Mesenchymal stem cell (in vitro differentiated cells and primary cell): ENCODE results near the gene POLA2.

Experiments used
- DNase-seq: peaks from one replicate; pipeline ENCODE4 v3.0.0-alpha.2; 2013
- H2AFZ ChIP-seq: one replicate; pipeline ENCODE4 v1.6.1; 2013; ENCODE audit warnings: low read depth, mild to moderate bottlenecking, control low read depth, inconsistent platforms, low read length, moderate library complexity
- H2AK5ac ChIP-seq: 2 replicates; pipeline ENCODE4 v1.6.1; 2013; ENCODE audit warnings: low read length, moderate library complexity, mild to moderate bottlenecking, inconsistent platforms; ENCODE audit not compliant: severe bottlenecking
- H2BK120ac ChIP-seq: one replicate; pipeline ENCODE4 v1.6.1; 2013; ENCODE audit warnings: low read depth, mild to moderate bottlenecking, inconsistent platforms, low read length, moderate library complexity
- H2BK12ac ChIP-seq, 2 experiments: one replicate each; pipeline ENCODE4 v1.6.1; 2013; ENCODE audit warnings: inconsistent platforms in 2 of 2, low read length in 2 of 2, mild to moderate bottlenecking in 2 of 2, moderate library complexity in 2 of 2, control low read depth in 1 of 2
- H2BK15ac ChIP-seq: one replicate; pipeline ENCODE4 v1.6.1; 2013; ENCODE audit warnings: mild to moderate bottlenecking, low read depth, inconsistent platforms; ENCODE audit not compliant: poor library complexity, severe bottlenecking
- H2BK5ac ChIP-seq: 2 replicates; pipeline ENCODE4 v1.6.1; 2013; ENCODE audit warnings: low read depth, mild to moderate bottlenecking, low read length, control low read depth, inconsistent platforms; ENCODE audit not compliant: poor library complexity, severe bottlenecking
- H3K14ac ChIP-seq, 2 experiments: one replicate each; pipeline ENCODE4 v1.6.1; 2013; ENCODE audit warnings: inconsistent platforms in 2 of 2, low read length in 2 of 2, control low read depth in 1 of 2, mild to moderate bottlenecking in 1 of 2, moderate library complexity in 1 of 2
- H3K18ac ChIP-seq, 2 experiments: one replicate each; pipeline ENCODE4 v1.6.1; 2013; ENCODE audit warnings: inconsistent platforms in 2 of 2, low read length in 2 of 2, control low read depth in 1 of 2, low read depth in 1 of 2, mild to moderate bottlenecking in 1 of 2
- H3K23ac ChIP-seq, 2 experiments: one replicate each; pipeline ENCODE4 v1.6.1; 2013; ENCODE audit warnings: inconsistent platforms in 2 of 2, low read length in 2 of 2, mild to moderate bottlenecking in 2 of 2, moderate library complexity in 2 of 2, control low read depth in 1 of 2
- H3K27ac ChIP-seq: 2 replicates; pipeline ENCODE4 v1.5.1; 2013; ENCODE audit warnings: mild to moderate bottlenecking, moderate library complexity, low read length, control low read depth, inconsistent platforms; ENCODE audit not compliant: poor library complexity, severe bottlenecking
- H3K27me3 ChIP-seq, 2 experiments: 2 replicates each; pipeline versions ENCODE4 v1.6.1 to v1.7.0; 2013; ENCODE audit warnings: low read length in 2 of 2, mild to moderate bottlenecking in 2 of 2, moderate library complexity in 2 of 2, control low read depth in 1 of 2, inconsistent platforms in 1 of 2; ENCODE audit not compliant: control insufficient read depth in 1 of 2, insufficient read depth in 1 of 2
- H3K36me3 ChIP-seq, 2 experiments: 2 replicates each; pipeline versions ENCODE4 v1.6.1 to v1.7.0; 2013; ENCODE audit warnings: low read length in 2 of 2, control low read depth in 1 of 2, inconsistent platforms in 1 of 2, low read depth in 1 of 2, mild to moderate bottlenecking in 1 of 2; ENCODE audit not compliant: insufficient read depth in 2 of 2, control insufficient read depth in 1 of 2
- H3K4ac ChIP-seq, 2 experiments: one replicate each; pipeline ENCODE4 v1.6.1; 2013; ENCODE audit warnings: inconsistent platforms in 2 of 2, low read length in 2 of 2, mild to moderate bottlenecking in 2 of 2, moderate library complexity in 2 of 2, control low read depth in 1 of 2, low read depth in 1 of 2
- H3K4me1 ChIP-seq: 2 replicates; pipeline ENCODE4 v1.6.1; 2013; ENCODE audit warnings: low read depth, low read length, control low read depth; ENCODE audit not compliant: control insufficient read depth, insufficient read depth
- H3K4me2 ChIP-seq: 2 replicates; pipeline ENCODE4 v1.6.1; 2013; ENCODE audit warnings: low read length, mild to moderate bottlenecking, inconsistent platforms; ENCODE audit not compliant: poor library complexity, severe bottlenecking
- H3K4me3 ChIP-seq, 2 experiments: 2 replicates each; pipeline versions ENCODE4 v1.5.1 to v1.7.0; 2013; ENCODE audit warnings: low read length in 2 of 2, mild to moderate bottlenecking in 2 of 2, control low read depth in 1 of 2, low read depth in 1 of 2; ENCODE audit not compliant: insufficient read depth in 1 of 2
- H3K79me1 ChIP-seq: replicated peaks from 2 replicates; pipeline ENCODE4 v1.6.1; 2013; ENCODE audit warnings: mild to moderate bottlenecking, control low read depth, low read length, inconsistent platforms; ENCODE audit not compliant: poor library complexity, severe bottlenecking
- H3K9ac ChIP-seq: 2 replicates; pipeline ENCODE4 v1.7.0; 2013; ENCODE audit warnings: mild to moderate bottlenecking, low read length, moderate library complexity
- H3K9me3 ChIP-seq: 2 replicates; pipeline ENCODE4 v1.7.0; 2013; ENCODE audit warnings: mild to moderate bottlenecking, low read length; ENCODE audit not compliant: control insufficient read depth
- H4K8ac ChIP-seq: one replicate; pipeline ENCODE4 v1.6.1; 2013; ENCODE audit warnings: inconsistent platforms, mild to moderate bottlenecking, low read length, moderate library complexity
- H4K91ac ChIP-seq: one replicate; pipeline ENCODE4 v1.6.1; 2013; ENCODE audit warnings: mild to moderate bottlenecking, low read length, inconsistent platforms
- WGBS: methylation state at CpG from one replicate; pipeline ENCODE4 v1.1.7; 2013; ENCODE audit warnings: mixed read lengths; 5-methylcytosine and 5-hydroxymethylcytosine counted together

Gene POLA2

GRCh38 chr11:65218446-65218845, 43.3 kb upstream of the POLA2 start:
- peaks cover 1% of the 10 kb centered on the region for H3K79me1 ChIP-seq
- H3K4me3 ChIP-seq = no peak overlapping the region
- peaks cover 0 to 24% of the 10 kb centered on the region in 2 experiments for H3K36me3 ChIP-seq
- H3K14ac ChIP-seq = no peak overlapping the region
- no peak overlapping the region for H3K4ac ChIP-seq
- H3K4me1 ChIP-seq = peaks cover 14% of the 10 kb centered on the region
- H3K27me3 ChIP-seq = no peaks in the 10 kb centered on the region
- H4K8ac ChIP-seq = no peak overlapping the region
- H3K4me2 ChIP-seq = no peak overlapping the region
- H2BK15ac ChIP-seq = no peak overlapping the region
- no peak overlapping the region for H3K27ac ChIP-seq
- H3K9ac ChIP-seq = no peak overlapping the region
- 96% methylated on average over 9 of the region's 9 CpGs for WGBS
- H3K9me3 ChIP-seq = no peaks in the 10 kb centered on the region
- H2BK12ac ChIP-seq = no peak overlapping the region
- no peak overlapping the region for H3K18ac ChIP-seq
- H2AFZ ChIP-seq = no peak overlapping the region
- DNase-seq = no peak
- no peak overlapping the region for H4K91ac ChIP-seq
- no peak overlapping the region for H3K23ac ChIP-seq
- no peak overlapping the region for H2BK120ac ChIP-seq
- no peak overlapping the region for H2AK5ac ChIP-seq
- no peak overlapping the region for H2BK5ac ChIP-seq

- H3K4me2 ChIP-seq = no peak overlapping the region
- H3K14ac ChIP-seq = no peak overlapping the region
- DNase-seq = no peak
- no peak overlapping the region for H3K27ac ChIP-seq
- H3K9ac ChIP-seq = peak overlapping the region; percentile 42
- no peak overlapping the region for H3K23ac ChIP-seq
- H2BK120ac ChIP-seq = no peak overlapping the region
- H3K27me3 ChIP-seq = no peaks in the 10 kb centered on the region
- no peak overlapping the region for H3K18ac ChIP-seq
- H2AK5ac ChIP-seq = no peak overlapping the region
- H2BK15ac ChIP-seq = no peak overlapping the region
- peaks cover 0 to 20% of the 10 kb centered on the region in 2 experiments for H3K36me3 ChIP-seq
- no peak overlapping the region for H4K8ac ChIP-seq
- no peak overlapping the region for H2BK12ac ChIP-seq
- H3K4me3 ChIP-seq = no peak overlapping the region
- peaks cover 1% of the 10 kb centered on the region for H3K79me1 ChIP-seq
- H3K9me3 ChIP-seq = no peaks in the 10 kb centered on the region
- no peak overlapping the region for H4K91ac ChIP-seq
- no peak overlapping the region for H2AFZ ChIP-seq
- no peak overlapping the region for H3K4ac ChIP-seq
- H2BK5ac ChIP-seq = no peak overlapping the region
- 86% methylated on average over 2 of the region's 3 CpGs for WGBS
- H3K4me1 ChIP-seq = peaks cover 10% of the 10 kb centered on the region
Observed at GRCh38 chr11:65219930-65220213, 41.9 kb upstream of the POLA2 start.

- peaks cover 19% of the 10 kb centered on the region for H3K4me1 ChIP-seq
- no peak for DNase-seq
- H3K27me3 ChIP-seq = no peaks in the 10 kb centered on the region
- no peak overlapping the region for H4K8ac ChIP-seq
- no peak overlapping the region for H3K14ac ChIP-seq
- H2BK15ac ChIP-seq = no peak overlapping the region
- H3K9ac ChIP-seq = no peak overlapping the region
- no peak overlapping the region for H3K4me2 ChIP-seq
- no peak overlapping the region for H3K4me3 ChIP-seq
- H4K91ac ChIP-seq = no peak overlapping the region
- H2BK5ac ChIP-seq = no peak overlapping the region
- no peak overlapping the region for H2AFZ ChIP-seq
- H3K27ac ChIP-seq = no peak overlapping the region
- H3K36me3 ChIP-seq = peaks cover 0 to 17% of the 10 kb centered on the region in 2 experiments
- no peaks in the 10 kb centered on the region for H3K9me3 ChIP-seq
- H3K4ac ChIP-seq = no peak overlapping the region
- no peak overlapping the region for H2AK5ac ChIP-seq
- no peak overlapping the region for H3K23ac ChIP-seq
- H3K18ac ChIP-seq = no peak overlapping the region
- H2BK120ac ChIP-seq = no peak overlapping the region
- peaks cover 1% of the 10 kb centered on the region for H3K79me1 ChIP-seq
- H2BK12ac ChIP-seq = no peak overlapping the region
- 89% methylated on average over 5 of the region's 10 CpGs for WGBS
Observed at GRCh38 chr11:65221026-65221425, 40.7 kb upstream of the POLA2 start.

- Histone ChIP-seq H3K4ac (no peak overlapping the region), H3K36me3 (peaks cover 0 to 10% of the 10 kb centered on the region in 2 experiments), H2BK5ac (no peak overlapping the region), H3K4me2 (no peak overlapping the region), H2BK15ac (peak overlapping the region; percentile 8), H2BK120ac (no peak overlapping the region), H3K79me1 (peaks cover 1% of the 10 kb centered on the region), H2AK5ac (no peak overlapping the region), H3K27me3 (no peaks in the 10 kb centered on the region), H4K8ac (no peak overlapping the region), H3K14ac (no peak overlapping the region), H3K18ac (no peak overlapping the region), H3K27ac (no peak overlapping the region), H4K91ac (no peak overlapping the region), H3K9me3 (no peaks in the 10 kb centered on the region), H2AFZ (no peak overlapping the region), H2BK12ac (peak overlapping the region in 1 of 2 experiments; percentile 54), H3K4me3 (no peak overlapping the region), H3K4me1 (peaks cover 17% of the 10 kb centered on the region), H3K9ac (no peak overlapping the region), H3K23ac (no peak overlapping the region)
- no peak for DNase-seq
- WGBS = 94% methylated on average over 8 of the region's 8 CpGs
Observed at GRCh38 chr11:65223011-65223410, 38.8 kb upstream of the POLA2 start.
